ENCODE measurements around the gene MAP2.

MAP2 gene

DNA sequence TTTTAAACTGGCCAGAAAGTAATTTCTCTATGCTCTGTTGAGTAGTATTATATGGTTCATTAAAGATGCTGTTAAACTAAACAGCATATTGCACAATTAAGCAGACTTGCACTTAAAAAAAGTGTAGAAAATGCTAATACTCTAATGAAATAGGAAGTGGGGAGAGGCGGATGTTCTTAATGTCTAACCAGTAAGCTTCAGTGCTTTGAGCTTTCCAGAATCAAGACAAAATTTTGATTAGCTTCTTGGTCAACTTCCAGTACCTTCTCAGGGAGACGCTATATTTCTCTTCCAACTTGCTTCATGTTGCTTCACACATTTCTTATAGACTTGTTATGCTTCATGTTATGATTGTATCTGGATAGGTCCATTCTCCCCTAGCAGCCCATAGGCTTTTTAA, 89.1 kb downstream of the MAP2 start:
- no peak for DNase-seq

DNA sequence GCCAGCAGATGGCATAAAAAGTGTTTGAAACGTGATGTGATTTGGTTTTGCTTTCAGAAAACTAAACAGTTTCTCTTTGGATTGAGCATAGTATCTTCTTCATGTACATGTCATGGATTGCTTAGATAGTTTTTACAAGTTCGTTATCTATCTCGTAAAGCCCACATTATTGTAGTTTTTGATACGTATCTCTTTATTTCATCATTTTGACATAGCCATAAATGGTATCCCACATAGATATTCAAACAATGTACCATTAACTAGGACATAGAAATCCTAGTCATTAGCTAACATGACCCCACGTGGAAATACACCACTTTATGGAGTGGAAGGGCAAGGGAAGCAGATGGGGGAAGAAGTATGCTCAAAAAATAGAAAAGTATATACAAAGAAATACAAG, 93.6 kb downstream of the MAP2 start:
- H3K4me3 ChIP-seq, result no peak overlapping the region
- H3K4me1 ChIP-seq, result peaks cover 0 to 19% (median 0%) of the 10 kb centered on the region in 4 donors
- intact Hi-C loops (cut with DNase I; ENCODE audit: low total_unique reads), result no loop called here
- no peak for DNase-seq
- no peaks in the 10 kb centered on the region for H3K9me3 ChIP-seq
- no peaks in the 10 kb centered on the region for H3K36me3 ChIP-seq
- TF ChIP-seq, protein P1, sequence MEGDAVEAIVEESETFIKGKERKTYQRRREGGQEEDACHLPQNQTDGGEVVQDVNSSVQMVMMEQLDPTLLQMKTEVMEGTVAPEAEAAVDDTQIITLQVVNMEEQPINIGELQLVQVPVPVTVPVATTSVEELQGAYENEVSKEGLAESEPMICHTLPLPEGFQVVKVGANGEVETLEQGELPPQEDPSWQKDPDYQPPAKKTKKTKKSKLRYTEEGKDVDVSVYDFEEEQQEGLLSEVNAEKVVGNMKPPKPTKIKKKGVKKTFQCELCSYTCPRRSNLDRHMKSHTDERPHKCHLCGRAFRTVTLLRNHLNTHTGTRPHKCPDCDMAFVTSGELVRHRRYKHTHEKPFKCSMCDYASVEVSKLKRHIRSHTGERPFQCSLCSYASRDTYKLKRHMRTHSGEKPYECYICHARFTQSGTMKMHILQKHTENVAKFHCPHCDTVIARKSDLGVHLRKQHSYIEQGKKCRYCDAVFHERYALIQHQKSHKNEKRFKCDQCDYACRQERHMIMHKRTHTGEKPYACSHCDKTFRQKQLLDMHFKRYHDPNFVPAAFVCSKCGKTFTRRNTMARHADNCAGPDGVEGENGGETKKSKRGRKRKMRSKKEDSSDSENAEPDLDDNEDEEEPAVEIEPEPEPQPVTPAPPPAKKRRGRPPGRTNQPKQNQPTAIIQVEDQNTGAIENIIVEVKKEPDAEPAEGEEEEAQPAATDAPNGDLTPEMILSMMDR (IDR thresholded peaks at IDR 0.05), result no peak
- no peak overlapping the region for H3K27ac ChIP-seq
- H3K27me3 ChIP-seq, result no peaks in the 10 kb centered on the region

More for the DNA sequence above, 89.1 kb downstream of the MAP2 start:
- Histone ChIP-seq H3K36me3 (no peaks in the 10 kb centered on the region), H3K4me3 (no peak overlapping the region), H3K27me3 (no peaks in the 10 kb centered on the region), H3K27ac (no peak overlapping the region), H3K9me3 (no peaks in the 10 kb centered on the region), H3K4me1 (peaks cover 0 to 5% (median 0%) of the 10 kb centered on the region in 4 donors)
- intact Hi-C loops (cut with DNase I; ENCODE audit: low total_unique reads), result no loop called here
- TF ChIP-seq, protein P1 (IDR thresholded peaks at IDR 0.05), result no peak

DNA sequence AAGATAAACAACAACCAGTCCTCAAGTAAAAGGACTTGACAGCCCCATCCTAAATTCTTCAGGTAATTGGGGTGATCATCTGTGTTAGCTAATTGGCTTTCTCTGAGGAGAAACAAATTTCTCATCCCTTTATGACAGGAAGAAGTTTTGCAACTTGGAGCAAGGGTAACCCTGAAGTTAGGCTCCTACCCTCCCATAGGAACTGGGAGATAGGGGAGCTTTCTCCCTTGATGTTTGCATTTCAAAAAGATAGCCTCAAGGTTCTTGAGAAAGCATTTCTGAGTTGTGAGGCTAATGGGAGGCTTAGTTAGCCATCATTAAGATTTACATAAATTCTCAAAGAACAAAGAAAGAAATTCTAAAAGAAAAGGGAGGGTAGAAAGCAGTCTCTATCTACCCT, 95.4 kb downstream of the MAP2 start:
- peaks cover 0 to 33% (median 0%) of the 10 kb centered on the region in 4 donors for H3K4me1 ChIP-seq
- H3K36me3 ChIP-seq, result no peaks in the 10 kb centered on the region
- intact Hi-C loops (cut with DNase I; ENCODE audit: low total_unique reads), result no loop called here
- H3K9me3 ChIP-seq, result no peaks in the 10 kb centered on the region
- no peaks in the 10 kb centered on the region for H3K27me3 ChIP-seq
- H3K4me3 ChIP-seq, result no peak overlapping the region
- no peak for DNase-seq
- TF ChIP-seq, protein P1 (IDR thresholded peaks at IDR 0.05), result no peak
- H3K27ac ChIP-seq, result no peak overlapping the region

DNA sequence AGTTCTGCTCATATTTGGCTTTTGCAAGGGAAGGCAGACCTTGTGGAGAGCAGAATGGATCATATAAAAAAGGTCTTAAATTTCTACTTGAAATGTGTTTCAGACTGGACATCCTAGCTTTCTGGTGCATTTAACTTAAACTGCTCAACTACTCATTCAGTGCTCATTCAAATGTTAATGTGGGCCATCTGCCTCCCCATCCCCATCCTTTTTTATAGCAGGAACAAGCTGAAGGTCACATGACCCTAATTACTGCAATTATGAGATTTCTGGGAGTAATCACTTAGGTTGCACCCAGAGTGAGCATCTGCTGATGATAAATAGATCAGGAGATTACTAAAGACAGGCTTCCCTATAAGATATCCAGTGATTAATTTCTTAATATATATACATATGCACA, 96.1 kb downstream of the MAP2 start:
- TF ChIP-seq, protein P1 (IDR thresholded peaks at IDR 0.05), result no peak
- no peaks in the 10 kb centered on the region for H3K36me3 ChIP-seq
- H3K27me3 ChIP-seq, result no peaks in the 10 kb centered on the region
- no peak overlapping the region for H3K4me3 ChIP-seq
- peaks cover 0 to 39% (median 0%) of the 10 kb centered on the region in 4 donors for H3K4me1 ChIP-seq
- intact Hi-C loops (cut with DNase I; ENCODE audit: low total_unique reads), result no loop called here
- no peak for DNase-seq
- H3K27ac ChIP-seq, result no peak overlapping the region
- H3K9me3 ChIP-seq, result no peaks in the 10 kb centered on the region

DNA sequence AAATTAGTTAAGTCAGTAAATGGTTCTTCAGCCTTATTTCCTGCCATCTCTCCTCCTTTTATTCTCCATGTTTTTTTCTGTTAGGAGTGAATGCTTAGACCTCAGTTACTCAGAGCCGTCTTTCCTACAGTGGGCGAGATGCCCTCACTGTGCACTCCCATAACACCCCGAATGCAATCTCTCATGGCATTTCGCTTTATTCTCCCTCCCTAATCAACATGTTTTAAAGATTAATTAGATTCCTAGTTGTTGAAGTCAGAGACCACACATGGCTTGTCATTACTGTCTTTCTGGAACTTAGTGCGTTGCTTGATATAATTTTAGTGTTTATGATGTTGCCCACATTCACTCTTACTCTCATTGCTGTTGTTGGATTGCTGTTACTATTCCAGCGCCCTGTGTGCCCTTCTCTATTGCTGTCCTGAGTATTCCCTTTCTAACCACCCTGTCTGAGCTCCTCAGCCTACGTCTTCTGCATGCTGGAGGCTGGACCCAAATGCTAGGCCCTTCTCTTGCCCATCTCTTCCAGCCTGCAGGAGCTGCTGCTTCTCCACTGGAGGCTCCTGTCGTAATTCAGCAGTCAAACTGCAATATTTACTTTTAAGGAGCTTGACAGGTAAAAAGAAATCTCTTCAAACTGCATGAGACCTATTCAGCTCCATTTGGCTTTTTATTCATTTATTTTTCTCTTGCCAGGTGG, 99.3 kb downstream of the MAP2 start:
- Histone ChIP-seq H3K4me3 (no peak overlapping the region), H3K27me3 (no peaks in the 10 kb centered on the region), H3K9me3 (no peaks in the 10 kb centered on the region), H3K27ac (peak overlapping the region in 1 of 2 donors; percentile 32), H3K4me1 (peaks cover 0 to 59% (median 6%) of the 10 kb centered on the region in 4 donors), H3K36me3 (no peaks in the 10 kb centered on the region)
- no peak for DNase-seq
- TF ChIP-seq, protein P1 (IDR thresholded peaks at IDR 0.05), result no peak
- intact Hi-C loops (cut with DNase I; ENCODE audit: low total_unique reads), result no loop called here
